ENCODE data around the gene CLDN7.
"Not testable (repeated sequence)": the region's sequence is repeated elsewhere in the genome, so short reads cannot be mapped to it uniquely, and the experiment has no call there.

Gene CLDN7

GRCh38 chr17:7252176-7253043, 9.9 kb downstream of the CLDN7 start, which contains the start of gene ELP5:
Gene ELP5 (plus strand): TSS chr17:7252215. CDS start chr17:7252551, 336 bp downstream.
- DNase-seq: peak; percentile 97

GRCh38 chr17:7251661-7252175, 10.6 kb downstream of the CLDN7 start, which contains the start of gene CTDNEP1:
Gene CTDNEP1 (minus strand): TSS chr17:7251734. CDS start chr17:7251296, 438 bp downstream.
- peak; percentile 100 for DNase-seq

GRCh38 chr17:7250695-7251627, 11.3 kb downstream of the CLDN7 start:
- DNase-seq: no peak

- DNase-seq: peak; percentile 22
These were observed 12.4 kb downstream of the CLDN7 start for GRCh38 chr17:7249830-7250229.

- no peak for DNase-seq
These were observed 13.1 kb downstream of the CLDN7 start for GRCh38 chr17:7249214-7249613.

- no peak for DNase-seq
These were observed 13.5 kb downstream of the CLDN7 start for GRCh38 chr17:7248796-7249195.

GRCh38 chr17:7246779-7247178, 15.5 kb downstream of the CLDN7 start:
- DNase-seq: no peak

- not testable (repeated sequence) for DNase-seq
These were observed 18.4 kb downstream of the CLDN7 start for GRCh38 chr17:7243838-7244237.

- DNase-seq: no peak
These were observed 18.9 kb downstream of the CLDN7 start for GRCh38 chr17:7243453-7243729.

- peak; percentile 97 for DNase-seq
These were observed 19.4 kb downstream of the CLDN7 start for GRCh38 chr17:7242717-7243452.

- DNase-seq: peak; percentile 94
These were observed 20.2 kb downstream of the CLDN7 start, which contains the start of gene GABARAP for GRCh38 chr17:7241783-7242716. Gene GABARAP (minus strand): TSS chr17:7242449. CDS start chr17:7242330, 119 bp downstream.

- no peak for DNase-seq
These were observed 21.1 kb downstream of the CLDN7 start for GRCh38 chr17:7241090-7241733.

GRCh38 chr17:7240375-7240774, 21.9 kb downstream of the CLDN7 start:
- no peak for DNase-seq

GRCh38 chr17:7239091-7240027, 22.9 kb downstream of the CLDN7 start, which contains the start of gene PHF23:
Gene PHF23 (minus strand): TSS chr17:7239457. CDS start chr17:7239279, 178 bp downstream.
- DNase-seq: peak; percentile 100

GRCh38 chr17:7238420-7239090, 23.7 kb downstream of the CLDN7 start:
- DNase-seq: peak; percentile 42

- DNase-seq: peak; percentile 82
These were observed 24.4 kb downstream of the CLDN7 start for GRCh38 chr17:7237761-7238419.

GRCh38 chr17:7237266-7237760, 25.0 kb downstream of the CLDN7 start:
- no peak for DNase-seq

GRCh38 chr17:7236808-7237207, 25.5 kb downstream of the CLDN7 start:
- no peak for DNase-seq
